ENCODE results near the gene GRIA1.

GRCh38 chr5:153807801-153808200 is 317.3 kb downstream of the GRIA1 start:
- no peak for TF ChIP-seq CTCF (IDR thresholded peaks at IDR 0.05)
- no peak for TF ChIP-seq POLR2A (IDR thresholded peaks at IDR 0.05)
